GM19328 (cell line): ENCODE results near the gene IL1RAP.

ENCODE experiments used
- ATAC-seq: cut with Tn5 transposase; IDR thresholded peaks from one replicate; pipeline ENCODE4 v1.9.1; 2021; ENCODE audit warnings: mild to moderate bottlenecking, moderate library complexity; ENCODE audit not compliant: unreplicated experiment

IL1RAP gene

DNA sequence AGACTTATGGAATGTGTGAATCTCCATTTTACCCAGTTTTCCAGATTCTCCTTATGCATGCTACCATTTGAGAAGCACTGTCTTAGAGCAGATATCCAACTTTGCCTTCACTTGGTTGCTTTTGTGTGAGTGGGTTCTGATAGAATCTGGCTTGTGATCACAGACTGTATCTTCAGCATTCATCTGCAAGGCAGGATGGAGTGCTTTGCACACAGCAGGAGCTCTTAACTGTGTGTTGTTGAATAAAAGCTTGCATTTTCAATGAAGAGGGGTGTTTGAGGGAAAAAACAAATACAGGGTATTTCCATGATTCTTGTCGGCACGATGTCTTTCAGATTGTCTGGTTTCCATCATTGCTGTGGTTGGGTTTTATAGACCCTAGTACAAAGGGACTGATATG lies 24.4 kb downstream of the IL1RAP start:
- no peak for ATAC-seq

GRCh38 chr3:190539526-190539925 lies 25.6 kb downstream of the IL1RAP start:
- no peak for ATAC-seq

DNA sequence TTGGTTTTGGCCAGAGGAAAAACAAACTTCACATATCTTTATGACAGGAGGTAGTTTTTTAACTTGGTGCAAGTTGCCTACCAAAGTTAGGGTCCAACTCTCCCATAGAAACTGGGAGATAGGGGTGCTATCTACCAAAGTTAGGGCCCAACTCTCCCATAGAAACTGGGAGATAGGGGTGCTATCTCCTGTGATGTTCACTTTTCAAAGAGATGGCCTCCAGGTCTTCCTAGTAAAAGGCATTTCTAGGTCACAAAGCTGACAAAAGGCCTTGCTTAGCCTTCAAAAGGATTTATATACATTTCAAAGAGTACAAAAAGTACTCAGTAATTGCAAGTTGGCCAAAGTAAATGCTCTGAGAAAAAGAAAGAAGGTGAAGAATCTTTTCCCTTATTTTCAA lies 27.1 kb downstream of the IL1RAP start:
- no peak for ATAC-seq

- ATAC-seq = no peak
These were observed 27.7 kb downstream of the IL1RAP start for GRCh38 chr3:190541560-190541959.

DNA sequence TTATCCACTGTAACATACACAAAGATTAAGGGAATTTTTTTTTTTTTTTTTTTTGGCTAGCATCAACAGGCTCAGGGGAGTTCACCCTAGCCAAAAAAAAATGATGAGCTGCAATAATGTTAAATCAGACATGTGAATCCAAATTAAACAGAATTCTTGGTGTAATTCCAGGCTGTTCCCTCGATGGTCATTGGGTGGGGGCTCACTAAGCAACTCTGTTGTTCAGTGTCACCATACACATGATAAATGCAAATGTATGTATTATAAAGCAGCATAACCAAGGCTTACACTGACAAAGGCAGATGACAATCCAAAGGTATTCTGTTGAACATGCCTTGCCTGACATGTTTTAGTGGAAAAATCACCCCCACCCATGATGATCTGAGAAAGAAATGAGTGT lies 29.0 kb downstream of the IL1RAP start:
- no peak for ATAC-seq

- no peak for ATAC-seq
These were observed 29.8 kb downstream of the IL1RAP start for GRCh38 chr3:190543671-190544070.

GRCh38 chr3:190545191-190545590 lies 31.3 kb downstream of the IL1RAP start:
- ATAC-seq = no peak

DNA sequence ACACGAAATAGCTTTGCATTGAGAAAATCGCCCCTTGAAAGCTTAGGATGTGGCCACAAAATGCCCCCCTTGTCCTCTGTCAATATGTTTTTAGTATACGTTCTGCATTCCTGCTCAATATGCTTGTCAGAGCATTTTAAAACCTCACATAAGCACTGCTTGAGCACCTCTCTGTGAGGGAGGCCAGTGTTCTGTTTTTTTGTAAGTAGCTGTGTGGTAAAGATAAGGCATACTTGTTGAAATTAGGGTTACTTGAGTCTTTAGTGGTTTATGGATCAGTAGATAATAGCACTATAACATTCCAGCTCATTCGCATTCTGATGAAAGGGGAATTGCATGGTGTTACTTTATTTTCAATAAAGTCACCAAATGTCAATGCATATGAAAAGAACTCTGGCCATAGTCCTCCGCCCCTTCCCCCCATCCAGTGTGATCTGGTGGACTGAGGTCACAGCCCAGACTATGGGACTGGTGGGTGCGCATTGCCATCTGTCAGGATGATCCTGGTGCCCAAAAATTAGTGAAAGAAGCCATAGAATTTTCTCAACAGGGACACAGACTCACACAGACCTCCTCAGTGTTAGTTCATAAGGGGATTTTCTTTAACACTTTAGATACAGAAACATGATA lies 33.1 kb downstream of the IL1RAP start:
- no peak for ATAC-seq

GRCh38 chr3:190548031-190548656 lies 34.3 kb downstream of the IL1RAP start:
- ATAC-seq = no peak

DNA sequence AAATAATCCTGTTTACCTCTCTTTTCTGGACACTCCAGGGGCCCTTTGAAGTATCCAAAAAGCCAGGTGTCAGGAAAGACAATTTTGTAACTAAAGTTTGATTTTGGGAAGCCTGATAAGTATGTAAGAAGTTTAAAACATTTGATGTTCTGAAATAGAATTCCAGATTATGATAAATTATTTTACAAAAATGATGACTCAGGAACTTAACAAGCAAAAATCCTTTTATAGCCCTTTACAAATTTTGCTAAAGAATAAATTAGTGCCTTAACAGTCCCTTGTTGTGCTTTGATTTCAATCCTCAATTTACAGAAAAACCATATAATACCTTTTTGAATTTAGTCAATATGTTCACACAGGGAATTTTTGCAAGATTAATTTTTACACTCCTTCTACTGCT lies 38.1 kb downstream of the IL1RAP start:
- ATAC-seq = no peak

- ATAC-seq = no peak
These were observed 39.3 kb downstream of the IL1RAP start for GRCh38 chr3:190552969-190553759.

- ATAC-seq = no peak
These were observed 40.3 kb downstream of the IL1RAP start for GRCh38 chr3:190554197-190554596.

- ATAC-seq = no peak
These were observed 42.5 kb downstream of the IL1RAP start for GRCh38 chr3:190556351-190556750.

- no peak for ATAC-seq
These were observed 43.4 kb downstream of the IL1RAP start for GRCh38 chr3:190557296-190557695.

DNA sequence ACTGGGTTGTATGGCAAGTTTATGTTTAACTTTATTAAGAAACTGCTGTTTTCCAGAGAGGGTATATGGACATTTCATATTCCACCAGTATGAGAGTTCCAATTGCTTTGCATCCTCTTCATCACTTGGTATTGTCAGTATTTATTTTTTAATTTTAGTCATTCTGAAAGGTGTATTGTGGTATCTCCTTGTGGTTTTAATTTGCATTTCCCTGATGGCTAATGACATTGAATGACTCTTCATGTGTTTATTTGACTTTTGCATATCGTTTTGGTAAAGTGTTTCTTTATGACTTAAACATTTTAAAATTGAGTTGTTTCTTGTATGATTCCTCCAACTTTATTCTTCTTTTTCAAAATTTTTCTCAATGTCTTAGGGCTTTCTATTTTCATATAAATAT lies 44.4 kb downstream of the IL1RAP start:
- no peak for ATAC-seq

DNA sequence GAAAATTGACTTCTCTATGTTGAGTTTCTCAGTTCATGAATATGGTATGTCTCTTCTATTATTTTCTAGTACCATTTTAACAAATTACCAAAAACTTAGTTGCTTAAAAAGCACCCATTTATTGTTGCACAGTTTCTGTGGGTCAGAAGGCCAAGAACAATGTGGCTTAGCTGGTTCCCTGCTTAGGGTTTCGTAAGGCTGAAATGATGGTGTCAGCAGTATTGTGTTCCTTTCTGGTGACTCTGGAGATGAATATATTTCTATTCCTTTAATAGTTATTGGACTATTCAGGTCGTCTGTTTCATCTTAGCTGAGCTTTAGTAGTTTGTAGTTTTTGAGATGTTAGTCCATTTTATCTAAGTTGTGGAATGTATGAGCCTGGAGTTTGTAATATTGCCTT lies 44.9 kb downstream of the IL1RAP start:
- ATAC-seq = no peak

GRCh38 chr3:190560013-190560895 lies 46.4 kb downstream of the IL1RAP start:
- ATAC-seq = no peak

DNA sequence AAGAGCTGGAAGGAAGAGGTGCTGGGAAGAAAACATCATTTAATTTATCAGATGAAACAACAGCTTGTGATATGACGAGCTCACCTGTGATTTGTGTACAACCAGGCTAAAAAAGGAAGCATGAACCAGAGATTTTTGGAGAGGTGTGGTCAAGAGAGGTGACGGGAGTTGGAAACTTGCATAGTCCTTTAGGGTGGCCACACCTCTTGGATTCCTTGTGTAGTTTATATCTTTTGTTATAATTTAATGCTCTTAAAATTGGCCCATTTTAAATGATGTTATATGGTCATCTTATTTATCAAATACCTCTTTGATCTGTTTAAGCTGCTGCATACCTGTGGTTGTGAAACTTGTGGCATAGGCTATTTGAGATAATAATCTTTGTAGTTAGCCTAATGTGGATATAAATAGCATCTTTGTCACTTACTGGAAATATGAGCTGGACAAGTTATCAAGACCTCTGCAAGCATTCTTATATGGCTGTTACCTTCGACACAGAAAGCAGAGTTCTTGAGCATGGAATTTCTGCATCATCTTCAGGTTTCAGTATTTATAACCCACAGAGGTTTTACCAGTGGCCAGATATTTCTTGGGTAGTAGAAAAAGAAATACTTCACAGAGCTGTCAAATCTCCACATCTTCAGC lies 49.1 kb downstream of the IL1RAP start:
- ATAC-seq = no peak

DNA sequence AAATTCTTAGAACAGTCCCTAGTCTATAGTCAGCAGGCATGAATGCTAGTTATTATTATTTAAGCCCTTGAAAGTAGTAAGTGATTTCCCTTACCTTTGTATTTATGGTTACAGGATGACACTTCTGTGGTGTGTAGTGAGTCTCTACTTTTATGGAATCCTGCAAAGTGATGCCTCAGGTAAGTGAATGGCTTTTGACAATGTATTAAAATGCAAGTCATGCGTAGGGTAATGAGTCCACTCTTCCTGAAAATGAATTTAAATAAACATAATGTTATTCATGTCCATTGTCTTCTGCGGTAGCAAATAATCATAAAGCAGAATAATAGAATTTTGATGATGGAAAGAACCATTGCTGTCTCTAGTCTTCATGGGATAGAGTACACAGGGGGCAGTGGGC lies 50.3 kb downstream of the IL1RAP start:
- ATAC-seq = no peak

- no peak for ATAC-seq
These were observed 52.4 kb downstream of the IL1RAP start for GRCh38 chr3:190566043-190566933.
